OCI-LY3 (cell line): ENCODE measurements around the gene NT5C2.

Source experiments
- H2AFZ ChIP-seq: fragments of 200-600, 300-600 bp; shearing (Covaris generic); 2 replicates; pipeline ENCODE4 v1.6.0; 2014; ENCODE audit warnings: antibody characterized with exemption, low read depth, low read length
- H3K27ac ChIP-seq: fragments of 200-600, 300-600 bp; sonication (generic); 2 replicates; pipeline ENCODE4 v1.5.1; 2014; ENCODE audit warnings: mild to moderate bottlenecking, low read length, moderate library complexity, mixed read lengths
- H3K27me3 ChIP-seq: fragments of 200-600, 300-600 bp; sonication (generic); 2 replicates; pipeline ENCODE4 v1.6.1; 2014; ENCODE audit warnings: low read depth, low read length, mixed read lengths
- H3K36me3 ChIP-seq: fragments of 200-600, 300-600 bp; sonication (generic); replicated peaks from 2 replicates; pipeline ENCODE3; 2014; ENCODE audit warnings: low read depth, low read length, mixed read lengths
- H3K4me1 ChIP-seq: fragments of 300-600, 200-600 bp; sonication (generic); 2 replicates; pipeline ENCODE4 v1.6.1; 2014; ENCODE audit warnings: low read length, mixed read lengths
- H3K4me2 ChIP-seq: fragments of 200-600, 300-600 bp; sonication (generic); 2 replicates; pipeline ENCODE4 v1.6.1; 2014; ENCODE audit warnings: low read length, mixed read lengths
- H3K4me3 ChIP-seq: fragments of 300-600, 200-600 bp; sonication (generic); 2 replicates; pipeline ENCODE4 v1.5.1; 2014; ENCODE audit warnings: antibody characterized with exemption, mild to moderate bottlenecking, low read length, moderate library complexity
- H3K79me2 ChIP-seq: fragments of 300-600, 200-600 bp; shearing (Covaris generic); 2 replicates; pipeline ENCODE4 v1.6.1; 2014; ENCODE audit warnings: mild to moderate bottlenecking, low read length, mixed read lengths
- H3K9ac ChIP-seq: fragments of 300-600, 200-600 bp; shearing (Covaris generic); 2 replicates; pipeline ENCODE4 v1.6.0; 2014; ENCODE audit warnings: mild to moderate bottlenecking, low read length, moderate library complexity
- H3K9me3 ChIP-seq: fragments of 200-600, 300-600 bp; shearing (Covaris generic); 2 replicates; pipeline ENCODE4 v1.6.1; 2014; ENCODE audit warnings: low read length, mixed read lengths; ENCODE audit not compliant: insufficient read depth
- H4K20me1 ChIP-seq: fragments of 200-600, 300-600 bp; sonication (generic); 2 replicates; pipeline ENCODE4 v1.6.1; 2016; ENCODE audit warnings: low read length, mixed read lengths; ENCODE audit not compliant: insufficient read depth
- CTCF ChIP-seq: fragments of 200-600, 300-600 bp; sonication (generic); IDR thresholded peaks from 2 replicates; pipeline ENCODE4 v1.5.1; 2014; ENCODE audit warnings: antibody characterized with exemption, low read length, low read depth
- EZH2phosphoT487 ChIP-seq: fragments of 200-600 bp; shearing (Covaris generic); IDR thresholded peaks from 2 replicates; pipeline ENCODE4 v1.6.1; 2018; ENCODE audit warnings: antibody characterized with exemption, mixed run types, low read depth

Gene NT5C2

GRCh38 chr10:103149991-103150622, 43.0 kb downstream of the NT5C2 start:
- TF ChIP-seq CTCF (no peak), EZH2phosphoT487 (no peak)
- no peak overlapping the region for H2AFZ ChIP-seq
- no peaks in the 10 kb centered on the region for H3K36me3 ChIP-seq
- H3K79me2 ChIP-seq = no peaks in the 10 kb centered on the region
- no peak overlapping the region for H3K9ac ChIP-seq
- H3K27me3 ChIP-seq = no peaks in the 10 kb centered on the region
- no peak overlapping the region for H3K4me2 ChIP-seq
- no peaks in the 10 kb centered on the region for H4K20me1 ChIP-seq
- no peak overlapping the region for H3K4me3 ChIP-seq
- H3K4me1 ChIP-seq = no peaks in the 10 kb centered on the region
- H3K9me3 ChIP-seq = no peaks in the 10 kb centered on the region
- H3K27ac ChIP-seq = no peak overlapping the region

- Histone ChIP-seq H3K79me2 (no peaks in the 10 kb centered on the region), H3K9me3 (no peaks in the 10 kb centered on the region), H2AFZ (no peak overlapping the region), H4K20me1 (no peaks in the 10 kb centered on the region), H3K4me1 (no peaks in the 10 kb centered on the region), H3K4me3 (no peak overlapping the region), H3K27ac (no peak overlapping the region), H3K36me3 (no peaks in the 10 kb centered on the region), H3K27me3 (no peaks in the 10 kb centered on the region), H3K9ac (no peak overlapping the region), H3K4me2 (no peak overlapping the region)
- no peak for TF ChIP-seq EZH2phosphoT487
- no peak for TF ChIP-seq CTCF
Observed at GRCh38 chr10:103147645-103148044, 45.4 kb downstream of the NT5C2 start.

GRCh38 chr10:103145860-103146466, 47.1 kb downstream of the NT5C2 start:
- Histone ChIP-seq H3K4me1 (no peaks in the 10 kb centered on the region), H3K4me3 (no peak overlapping the region), H3K79me2 (no peaks in the 10 kb centered on the region), H2AFZ (no peak overlapping the region), H3K9ac (no peak overlapping the region), H3K4me2 (no peak overlapping the region), H4K20me1 (no peaks in the 10 kb centered on the region), H3K9me3 (no peaks in the 10 kb centered on the region), H3K36me3 (no peaks in the 10 kb centered on the region), H3K27me3 (no peaks in the 10 kb centered on the region), H3K27ac (no peak overlapping the region)
- TF ChIP-seq EZH2phosphoT487 = no peak
- TF ChIP-seq CTCF = no peak

- H3K9ac ChIP-seq = no peak overlapping the region
- H3K27ac ChIP-seq = no peak overlapping the region
Observed at GRCh38 chr10:103145046-103145445, 48.0 kb downstream of the NT5C2 start.

More at GRCh38 chr10:103145046-103145445, 48.0 kb downstream of the NT5C2 start:
- TF ChIP-seq EZH2phosphoT487 = no peak
- no peak for TF ChIP-seq CTCF
- no peaks in the 10 kb centered on the region for H4K20me1 ChIP-seq
- no peaks in the 10 kb centered on the region for H3K79me2 ChIP-seq
- H2AFZ ChIP-seq = no peak overlapping the region
- H3K4me1 ChIP-seq = no peaks in the 10 kb centered on the region
- H3K36me3 ChIP-seq = no peaks in the 10 kb centered on the region
- no peak overlapping the region for H3K4me3 ChIP-seq
- no peak overlapping the region for H3K4me2 ChIP-seq
- no peaks in the 10 kb centered on the region for H3K27me3 ChIP-seq
- no peaks in the 10 kb centered on the region for H3K9me3 ChIP-seq
